Measurements from ENCODE around the gene THPO. TPM values are rescaled to one million over a fixed set of nuclear protein-coding genes. Genes with fewer than 3 reads are reported as not detected.

The THPO gene
- total and polyA plus RNA-seq, 2 experiments from 2014 or later, result 0.14 to 1.9 TPM

DNA sequence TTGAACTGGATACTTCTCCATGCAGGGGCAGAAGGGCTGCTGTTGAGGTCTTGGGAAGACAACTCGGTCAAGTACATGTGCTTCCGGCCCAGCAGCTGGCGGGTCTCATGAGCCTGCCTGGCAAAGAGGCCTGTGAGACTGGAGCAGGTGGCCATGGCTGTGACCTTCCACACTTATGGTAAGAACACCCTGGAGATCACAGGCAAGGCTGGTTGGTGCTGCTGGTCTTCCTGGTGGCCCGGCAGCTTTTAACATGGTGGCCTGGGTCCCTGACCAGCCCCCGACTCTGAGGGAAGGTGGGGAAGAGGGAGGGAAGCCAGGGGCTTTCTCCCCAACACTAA is 17.3 kb upstream of the THPO start:
- 0 out of 2 replicates have a peak overlapping the region, but pooled peaks have one; percentile 47 for H2AFZ ChIP-seq
- H3K4me3 ChIP-seq, result no peak overlapping the region
- no peak overlapping the region for H3K4me2 ChIP-seq
- no peaks in the 10 kb centered on the region for H3F3A ChIP-seq (replicated peaks; ENCODE audit: low read depth)
- no peak overlapping the region for H3K27ac ChIP-seq (ENCODE audit: low read depth)
- H3K36me3 ChIP-seq (ENCODE audit: insufficient read depth), result no peaks in the 10 kb centered on the region
- no peaks in the 10 kb centered on the region for H3K27me3 ChIP-seq (ENCODE audit: insufficient read depth)
- no peaks in the 10 kb centered on the region for H3K9me3 Mint-ChIP-seq
- H3K27ac Mint-ChIP-seq, result no peak overlapping the region
- no peak for DNase-seq (ENCODE audit: low spot score)
- ATAC-seq, result no peak
- peaks cover 15% of the 10 kb centered on the region for H3K27me3 Mint-ChIP-seq (ENCODE audit: insufficient read depth, low read depth, poor library complexity)
- peaks cover 7% of the 10 kb centered on the region; the same call in 1 of the 3 replicates for H3K4me1 Mint-ChIP-seq
- H4K20me1 ChIP-seq (replicated peaks; ENCODE audit: insufficient read depth), result no peaks in the 10 kb centered on the region
- no peaks in the 10 kb centered on the region for H3K79me2 ChIP-seq (replicated peaks; ENCODE audit: insufficient read depth)
- H3K4me3 Mint-ChIP-seq, result no peak overlapping the region
- TF ChIP-seq, protein P1, sequence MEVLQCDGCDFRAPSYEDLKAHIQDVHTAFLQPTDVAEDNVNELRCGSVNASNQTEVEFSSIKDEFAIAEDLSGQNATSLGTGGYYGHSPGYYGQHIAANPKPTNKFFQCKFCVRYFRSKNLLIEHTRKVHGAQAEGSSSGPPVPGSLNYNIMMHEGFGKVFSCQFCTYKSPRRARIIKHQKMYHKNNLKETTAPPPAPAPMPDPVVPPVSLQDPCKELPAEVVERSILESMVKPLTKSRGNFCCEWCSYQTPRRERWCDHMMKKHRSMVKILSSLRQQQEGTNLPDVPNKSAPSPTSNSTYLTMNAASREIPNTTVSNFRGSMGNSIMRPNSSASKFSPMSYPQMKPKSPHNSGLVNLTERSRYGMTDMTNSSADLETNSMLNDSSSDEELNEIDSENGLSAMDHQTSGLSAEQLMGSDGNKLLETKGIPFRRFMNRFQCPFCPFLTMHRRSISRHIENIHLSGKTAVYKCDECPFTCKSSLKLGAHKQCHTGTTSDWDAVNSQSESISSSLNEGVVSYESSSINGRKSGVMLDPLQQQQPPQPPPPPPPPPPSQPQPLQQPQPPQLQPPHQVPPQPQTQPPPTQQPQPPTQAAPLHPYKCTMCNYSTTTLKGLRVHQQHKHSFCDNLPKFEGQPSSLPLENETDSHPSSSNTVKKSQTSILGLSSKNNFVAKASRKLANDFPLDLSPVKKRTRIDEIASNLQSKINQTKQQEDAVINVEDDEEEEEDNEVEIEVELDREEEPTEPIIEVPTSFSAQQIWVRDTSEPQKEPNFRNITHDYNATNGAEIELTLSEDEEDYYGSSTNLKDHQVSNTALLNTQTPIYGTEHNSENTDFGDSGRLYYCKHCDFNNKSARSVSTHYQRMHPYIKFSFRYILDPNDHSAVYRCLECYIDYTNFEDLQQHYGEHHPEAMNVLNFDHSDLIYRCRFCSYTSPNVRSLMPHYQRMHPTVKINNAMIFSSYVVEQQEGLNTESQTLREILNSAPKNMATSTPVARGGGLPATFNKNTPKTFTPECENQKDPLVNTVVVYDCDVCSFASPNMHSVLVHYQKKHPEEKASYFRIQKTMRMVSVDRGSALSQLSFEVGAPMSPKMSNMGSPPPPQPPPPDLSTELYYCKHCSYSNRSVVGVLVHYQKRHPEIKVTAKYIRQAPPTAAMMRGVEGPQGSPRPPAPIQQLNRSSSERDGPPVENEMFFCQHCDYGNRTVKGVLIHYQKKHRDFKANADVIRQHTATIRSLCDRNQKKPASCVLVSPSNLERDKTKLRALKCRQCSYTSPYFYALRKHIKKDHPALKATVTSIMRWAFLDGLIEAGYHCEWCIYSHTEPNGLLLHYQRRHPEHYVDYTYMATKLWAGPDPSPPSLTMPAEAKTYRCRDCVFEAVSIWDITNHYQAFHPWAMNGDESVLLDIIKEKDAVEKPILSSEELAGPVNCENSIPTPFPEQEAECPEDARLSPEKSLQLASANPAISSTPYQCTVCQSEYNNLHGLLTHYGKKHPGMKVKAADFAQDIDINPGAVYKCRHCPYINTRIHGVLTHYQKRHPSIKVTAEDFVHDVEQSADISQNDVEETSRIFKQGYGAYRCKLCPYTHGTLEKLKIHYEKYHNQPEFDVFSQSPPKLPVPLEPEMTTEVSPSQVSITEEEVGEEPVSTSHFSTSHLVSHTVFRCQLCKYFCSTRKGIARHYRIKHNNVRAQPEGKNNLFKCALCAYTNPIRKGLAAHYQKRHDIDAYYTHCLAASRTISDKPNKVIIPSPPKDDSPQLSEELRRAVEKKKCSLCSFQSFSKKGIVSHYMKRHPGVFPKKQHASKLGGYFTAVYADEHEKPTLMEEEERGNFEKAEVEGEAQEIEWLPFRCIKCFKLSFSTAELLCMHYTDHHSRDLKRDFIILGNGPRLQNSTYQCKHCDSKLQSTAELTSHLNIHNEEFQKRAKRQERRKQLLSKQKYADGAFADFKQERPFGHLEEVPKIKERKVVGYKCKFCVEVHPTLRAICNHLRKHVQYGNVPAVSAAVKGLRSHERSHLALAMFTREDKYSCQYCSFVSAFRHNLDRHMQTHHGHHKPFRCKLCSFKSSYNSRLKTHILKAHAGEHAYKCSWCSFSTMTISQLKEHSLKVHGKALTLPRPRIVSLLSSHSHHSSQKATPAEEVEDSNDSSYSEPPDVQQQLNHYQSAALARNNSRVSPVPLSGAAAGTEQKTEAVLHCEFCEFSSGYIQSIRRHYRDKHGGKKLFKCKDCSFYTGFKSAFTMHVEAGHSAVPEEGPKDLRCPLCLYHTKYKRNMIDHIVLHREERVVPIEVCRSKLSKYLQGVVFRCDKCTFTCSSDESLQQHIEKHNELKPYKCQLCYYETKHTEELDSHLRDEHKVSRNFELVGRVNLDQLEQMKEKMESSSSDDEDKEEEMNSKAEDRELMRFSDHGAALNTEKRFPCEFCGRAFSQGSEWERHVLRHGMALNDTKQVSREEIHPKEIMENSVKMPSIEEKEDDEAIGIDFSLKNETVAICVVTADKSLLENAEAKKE (CRISPR knock-in tag; IDR thresholded peaks at IDR 0.05), result no peak
- TF ChIP-seq, protein P2, sequence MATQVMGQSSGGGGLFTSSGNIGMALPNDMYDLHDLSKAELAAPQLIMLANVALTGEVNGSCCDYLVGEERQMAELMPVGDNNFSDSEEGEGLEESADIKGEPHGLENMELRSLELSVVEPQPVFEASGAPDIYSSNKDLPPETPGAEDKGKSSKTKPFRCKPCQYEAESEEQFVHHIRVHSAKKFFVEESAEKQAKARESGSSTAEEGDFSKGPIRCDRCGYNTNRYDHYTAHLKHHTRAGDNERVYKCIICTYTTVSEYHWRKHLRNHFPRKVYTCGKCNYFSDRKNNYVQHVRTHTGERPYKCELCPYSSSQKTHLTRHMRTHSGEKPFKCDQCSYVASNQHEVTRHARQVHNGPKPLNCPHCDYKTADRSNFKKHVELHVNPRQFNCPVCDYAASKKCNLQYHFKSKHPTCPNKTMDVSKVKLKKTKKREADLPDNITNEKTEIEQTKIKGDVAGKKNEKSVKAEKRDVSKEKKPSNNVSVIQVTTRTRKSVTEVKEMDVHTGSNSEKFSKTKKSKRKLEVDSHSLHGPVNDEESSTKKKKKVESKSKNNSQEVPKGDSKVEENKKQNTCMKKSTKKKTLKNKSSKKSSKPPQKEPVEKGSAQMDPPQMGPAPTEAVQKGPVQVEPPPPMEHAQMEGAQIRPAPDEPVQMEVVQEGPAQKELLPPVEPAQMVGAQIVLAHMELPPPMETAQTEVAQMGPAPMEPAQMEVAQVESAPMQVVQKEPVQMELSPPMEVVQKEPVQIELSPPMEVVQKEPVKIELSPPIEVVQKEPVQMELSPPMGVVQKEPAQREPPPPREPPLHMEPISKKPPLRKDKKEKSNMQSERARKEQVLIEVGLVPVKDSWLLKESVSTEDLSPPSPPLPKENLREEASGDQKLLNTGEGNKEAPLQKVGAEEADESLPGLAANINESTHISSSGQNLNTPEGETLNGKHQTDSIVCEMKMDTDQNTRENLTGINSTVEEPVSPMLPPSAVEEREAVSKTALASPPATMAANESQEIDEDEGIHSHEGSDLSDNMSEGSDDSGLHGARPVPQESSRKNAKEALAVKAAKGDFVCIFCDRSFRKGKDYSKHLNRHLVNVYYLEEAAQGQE (IDR thresholded peaks at IDR 0.05; ENCODE audit: unreplicated experiment), result no peak
- TF ChIP-seq EZH2phosphoT487 (IDR thresholded peaks at IDR 0.05; ENCODE audit: unreplicated experiment) (no peak), STAT1 (IDR thresholded peaks at IDR 0.05; ENCODE audit: unreplicated experiment) (no peak), CREB1 (CRISPR knock-in tag; IDR thresholded peaks at IDR 0.05; ENCODE audit: low read depth) (no peak), ZNF114 (CRISPR knock-in tag; IDR thresholded peaks at IDR 0.05) (no peak)
- TF ChIP-seq, protein P3, sequence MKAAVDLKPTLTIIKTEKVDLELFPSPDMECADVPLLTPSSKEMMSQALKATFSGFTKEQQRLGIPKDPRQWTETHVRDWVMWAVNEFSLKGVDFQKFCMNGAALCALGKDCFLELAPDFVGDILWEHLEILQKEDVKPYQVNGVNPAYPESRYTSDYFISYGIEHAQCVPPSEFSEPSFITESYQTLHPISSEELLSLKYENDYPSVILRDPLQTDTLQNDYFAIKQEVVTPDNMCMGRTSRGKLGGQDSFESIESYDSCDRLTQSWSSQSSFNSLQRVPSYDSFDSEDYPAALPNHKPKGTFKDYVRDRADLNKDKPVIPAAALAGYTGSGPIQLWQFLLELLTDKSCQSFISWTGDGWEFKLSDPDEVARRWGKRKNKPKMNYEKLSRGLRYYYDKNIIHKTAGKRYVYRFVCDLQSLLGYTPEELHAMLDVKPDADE (IDR thresholded peaks at IDR 0.05), result no peak
- H3K9me2 ChIP-seq (ENCODE audit: insufficient read depth), result no peaks in the 10 kb centered on the region
- no peaks in the 10 kb centered on the region; the same call in 1 of the 2 replicates for H3K4me1 ChIP-seq (ENCODE audit: insufficient read depth)
- H3K36me3 Mint-ChIP-seq (ENCODE audit: low read depth), result no peaks in the 10 kb centered on the region
